ENCODE data around the gene WDR7.

The WDR7 gene

DNA sequence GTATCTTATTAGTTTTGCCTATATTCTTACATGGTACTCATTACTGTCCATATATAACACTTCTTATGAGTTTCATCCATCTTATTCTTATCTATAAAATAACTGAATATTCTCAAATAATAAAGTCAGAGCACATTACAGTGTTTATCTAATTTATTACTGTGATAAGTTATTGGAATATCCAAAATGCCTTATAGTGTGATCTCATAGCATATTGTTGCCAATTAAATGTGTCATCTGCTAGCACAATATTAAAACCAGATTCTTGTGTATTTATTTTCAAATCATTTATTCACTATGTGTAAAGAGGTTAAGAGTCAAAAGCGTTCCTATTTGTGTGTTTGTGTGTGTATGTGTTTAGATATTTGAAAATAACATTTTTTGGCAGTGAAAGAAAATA is 151.9 kb downstream of the WDR7 start:
- Histone ChIP-seq H3K4me2 (ENCODE audit: low read length) (no peak overlapping the region), H3K9ac (ENCODE audit: low read length) (no peak overlapping the region), H3K4me3 (ENCODE audit: low read length) (no peak overlapping the region), H3K4me1 (ENCODE audit: low read length) (peaks cover 30% of the 10 kb centered on the region), H3K79me2 (ENCODE audit: low read length) (no peaks in the 10 kb centered on the region), H2AFZ (ENCODE audit: low read depth, low read length) (no peak overlapping the region), H3K27ac (ENCODE audit: low read length) (no peak overlapping the region), H3K36me3 (replicated peaks; ENCODE audit: low read depth, low read length) (no peaks in the 10 kb centered on the region), H4K20me1 (ENCODE audit: insufficient read depth, low read length) (no peaks in the 10 kb centered on the region), H3K27me3 (ENCODE audit: low read depth, low read length) (no peaks in the 10 kb centered on the region), H3K9me3 (ENCODE audit: insufficient read depth, low read length) (no peaks in the 10 kb centered on the region)
- no peak for TF ChIP-seq EZH2phosphoT487 (IDR thresholded peaks at IDR 0.05; ENCODE audit: low read depth)
- TF ChIP-seq, protein P1, sequence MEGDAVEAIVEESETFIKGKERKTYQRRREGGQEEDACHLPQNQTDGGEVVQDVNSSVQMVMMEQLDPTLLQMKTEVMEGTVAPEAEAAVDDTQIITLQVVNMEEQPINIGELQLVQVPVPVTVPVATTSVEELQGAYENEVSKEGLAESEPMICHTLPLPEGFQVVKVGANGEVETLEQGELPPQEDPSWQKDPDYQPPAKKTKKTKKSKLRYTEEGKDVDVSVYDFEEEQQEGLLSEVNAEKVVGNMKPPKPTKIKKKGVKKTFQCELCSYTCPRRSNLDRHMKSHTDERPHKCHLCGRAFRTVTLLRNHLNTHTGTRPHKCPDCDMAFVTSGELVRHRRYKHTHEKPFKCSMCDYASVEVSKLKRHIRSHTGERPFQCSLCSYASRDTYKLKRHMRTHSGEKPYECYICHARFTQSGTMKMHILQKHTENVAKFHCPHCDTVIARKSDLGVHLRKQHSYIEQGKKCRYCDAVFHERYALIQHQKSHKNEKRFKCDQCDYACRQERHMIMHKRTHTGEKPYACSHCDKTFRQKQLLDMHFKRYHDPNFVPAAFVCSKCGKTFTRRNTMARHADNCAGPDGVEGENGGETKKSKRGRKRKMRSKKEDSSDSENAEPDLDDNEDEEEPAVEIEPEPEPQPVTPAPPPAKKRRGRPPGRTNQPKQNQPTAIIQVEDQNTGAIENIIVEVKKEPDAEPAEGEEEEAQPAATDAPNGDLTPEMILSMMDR (IDR thresholded peaks at IDR 0.05; ENCODE audit: low read depth, low read length): no peak

DNA sequence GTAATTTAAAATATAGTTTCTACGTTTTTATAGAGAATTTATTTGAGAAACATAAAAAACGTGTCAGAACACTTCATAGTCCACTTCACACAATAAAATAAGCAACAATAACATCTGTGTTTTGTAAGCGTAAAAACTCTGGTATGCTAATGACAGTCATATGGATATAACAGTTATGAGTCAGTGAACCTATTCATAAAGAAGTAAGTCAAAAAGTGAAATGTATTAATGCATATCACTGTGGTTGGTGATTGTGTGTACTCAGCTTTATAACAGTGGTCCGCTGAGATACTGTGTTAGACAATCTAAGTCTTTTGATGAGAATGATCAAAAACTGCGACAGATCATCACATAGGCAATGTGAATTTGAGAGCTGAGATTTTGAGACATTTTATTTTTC is 153.2 kb downstream of the WDR7 start:
- Histone ChIP-seq H3K4me1 (ENCODE audit: low read length) (peaks cover 43% of the 10 kb centered on the region), H3K36me3 (replicated peaks; ENCODE audit: low read depth, low read length) (no peaks in the 10 kb centered on the region), H3K4me3 (ENCODE audit: low read length) (peak overlapping the region; percentile 2; the same call in 1 of the 2 replicates), H3K79me2 (ENCODE audit: low read length) (no peaks in the 10 kb centered on the region), H4K20me1 (ENCODE audit: insufficient read depth, low read length) (no peaks in the 10 kb centered on the region), H3K4me2 (ENCODE audit: low read length) (peak overlapping the region; percentile 43), H3K9ac (ENCODE audit: low read length) (no peak overlapping the region), H3K27me3 (ENCODE audit: low read depth, low read length) (no peaks in the 10 kb centered on the region), H3K27ac (ENCODE audit: low read length) (no peak overlapping the region), H3K9me3 (ENCODE audit: insufficient read depth, low read length) (no peaks in the 10 kb centered on the region), H2AFZ (ENCODE audit: low read depth, low read length) (no peak overlapping the region)
- TF ChIP-seq, protein P1 (IDR thresholded peaks at IDR 0.05; ENCODE audit: low read depth, low read length): no peak
- no peak for TF ChIP-seq EZH2phosphoT487 (IDR thresholded peaks at IDR 0.05; ENCODE audit: low read depth)

DNA sequence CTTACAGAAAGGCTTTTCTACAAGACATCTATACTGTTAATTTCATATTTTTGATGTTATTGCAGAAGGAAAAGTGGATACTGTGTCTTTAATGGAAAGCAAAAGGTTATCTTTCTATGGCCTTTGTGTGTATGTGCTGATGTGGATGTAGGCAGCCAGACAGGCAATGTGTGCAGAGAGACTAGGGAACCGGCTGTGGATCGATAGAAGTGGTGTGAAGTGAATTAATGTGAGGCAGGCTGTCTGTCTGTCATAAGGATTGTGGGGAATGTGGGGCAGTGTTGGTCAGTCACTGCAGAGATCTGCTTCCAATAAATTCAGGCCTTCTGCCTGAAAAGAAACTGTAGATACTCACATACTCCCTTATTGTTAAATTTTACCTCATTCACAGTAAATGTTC is 156.7 kb downstream of the WDR7 start:
- H3K9me3 ChIP-seq (ENCODE audit: insufficient read depth, low read length): no peaks in the 10 kb centered on the region

DNA sequence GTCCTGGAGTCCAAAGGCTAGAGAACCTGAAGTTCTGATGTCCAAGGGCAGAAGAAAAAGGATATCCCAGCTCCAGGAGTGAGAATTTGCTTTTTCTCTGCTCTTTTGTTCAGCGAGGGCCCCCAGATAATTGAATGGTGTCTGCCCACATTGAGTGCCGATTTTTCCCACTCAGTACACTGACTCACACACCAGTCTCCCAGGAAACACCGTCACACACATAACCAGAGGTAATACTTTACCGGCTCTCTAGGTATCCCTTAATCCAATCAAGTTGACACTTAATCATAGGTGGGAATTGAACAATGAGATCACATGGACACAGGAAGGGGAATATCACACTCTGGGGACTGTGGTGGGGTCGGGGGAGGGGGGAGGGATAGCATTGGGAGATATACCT is 161.5 kb downstream of the WDR7 start:
- Histone ChIP-seq H3K4me2 (ENCODE audit: low read length) (no peak overlapping the region), H3K27me3 (ENCODE audit: low read depth, low read length) (no peaks in the 10 kb centered on the region), H3K9me3 (ENCODE audit: insufficient read depth, low read length) (no peaks in the 10 kb centered on the region), H4K20me1 (ENCODE audit: insufficient read depth, low read length) (no peaks in the 10 kb centered on the region), H3K27ac (ENCODE audit: low read length) (no peak overlapping the region), H2AFZ (ENCODE audit: low read depth, low read length) (no peak overlapping the region), H3K4me1 (ENCODE audit: low read length) (peaks cover 18% of the 10 kb centered on the region), H3K36me3 (replicated peaks; ENCODE audit: low read depth, low read length) (no peaks in the 10 kb centered on the region), H3K79me2 (ENCODE audit: low read length) (no peaks in the 10 kb centered on the region), H3K9ac (ENCODE audit: low read length) (no peak overlapping the region), H3K4me3 (ENCODE audit: low read length) (no peak overlapping the region)
- TF ChIP-seq, protein P1 (IDR thresholded peaks at IDR 0.05; ENCODE audit: low read depth, low read length): no peak
- TF ChIP-seq EZH2phosphoT487 (IDR thresholded peaks at IDR 0.05; ENCODE audit: low read depth): no peak

More for the DNA sequence above, 156.7 kb downstream of the WDR7 start:
- Histone ChIP-seq H3K4me3 (ENCODE audit: low read length) (no peak overlapping the region), H3K27me3 (ENCODE audit: low read depth, low read length) (no peaks in the 10 kb centered on the region), H3K9ac (ENCODE audit: low read length) (no peak overlapping the region), H3K79me2 (ENCODE audit: low read length) (no peaks in the 10 kb centered on the region), H2AFZ (ENCODE audit: low read depth, low read length) (no peak overlapping the region), H4K20me1 (ENCODE audit: insufficient read depth, low read length) (no peaks in the 10 kb centered on the region), H3K36me3 (replicated peaks; ENCODE audit: low read depth, low read length) (no peaks in the 10 kb centered on the region), H3K4me2 (ENCODE audit: low read length) (peak overlapping the region; percentile 17), H3K4me1 (ENCODE audit: low read length) (peaks cover 44% of the 10 kb centered on the region), H3K27ac (ENCODE audit: low read length) (no peak overlapping the region)
- TF ChIP-seq EZH2phosphoT487 (IDR thresholded peaks at IDR 0.05; ENCODE audit: low read depth): no peak
- TF ChIP-seq, protein P1 (IDR thresholded peaks at IDR 0.05; ENCODE audit: low read depth, low read length): no peak

All from OCI-LY3 (cell line).